GM12872 (cell line): Measurements from ENCODE around the gene SLC25A43.

Experiments
- CTCF ChIP-seq: IDR thresholded peaks from 3 replicates; pipeline ENCODE4 v1.5.1; 2011; ENCODE audit warnings: low read depth, mild to moderate bottlenecking, low read length, moderate library complexity; ENCODE audit not compliant: insufficient read depth

Gene SLC25A43

GRCh38 chrX:119502727-119503483 is 103.8 kb downstream of the SLC25A43 start:
- no peak for TF ChIP-seq CTCF

- TF ChIP-seq CTCF, result no peak
Observed at GRCh38 chrX:119503484-119503861, 104.3 kb downstream of the SLC25A43 start.
